SK-N-SH (cell line): ENCODE measurements around the gene SLC46A1. TPM values are rescaled to one million over a fixed set of nuclear protein-coding genes. Genes with fewer than 3 reads are reported as not detected.

Experiments
- CTCF ChIA-PET: fragments of 300-600, 350-600 bp; formaldehyde crosslinking; extraction: SDS; loops from one replicate; lab custom pipeline; 2021; lab: Yijun Ruan, JAX
- POLR2A ChIA-PET: fragments of 350-600 bp; sonication (Branson Sonifier 250); formaldehyde crosslinking; extraction: SDS; loops from one replicate; lab custom pipeline; 2020; ENCODE audit warnings: antibody characterized with exemption, inconsistent platforms; lab: Yijun Ruan, JAX
- DNase-seq: peaks from one replicate; pipeline ENCODE4 v3.0.0; 2012
- H2AFZ ChIP-seq: fragments of 200-600 bp; sonication (generic); 2 replicates; pipeline ENCODE4 v1.8.1; 2016; ENCODE audit warnings: antibody characterized with exemption, mild to moderate bottlenecking, low read depth
- H3F3A ChIP-seq: fragments of 200-600 bp; sonication (generic); replicated peaks from 2 replicates; pipeline ENCODE3; 2016; ENCODE audit warnings: antibody characterized with exemption, mild to moderate bottlenecking; ENCODE audit not compliant: insufficient read depth
- H3K27ac ChIP-seq, 2 experiments: fragments of 200-500 bp in 1 of 2; fragments of 200-600 bp in 1 of 2; sonication (Bioruptor generic) in 1 of 2; sonication (generic), shearing (Covaris generic) in 1 of 2; 2 replicates each; pipeline versions ENCODE4 v1.5.1 to v1.6.1; 2014 to 2016; ENCODE audit warnings: low read depth in 2 of 2, inconsistent platforms in 1 of 2, low read length in 1 of 2, mild to moderate bottlenecking in 1 of 2, mixed read lengths in 1 of 2
- H3K27me3 ChIP-seq: fragments of 200-600 bp; sonication (generic), shearing (Covaris generic); 2 replicates; pipeline ENCODE4 v1.6.1; 2016; ENCODE audit warnings: mixed run types; ENCODE audit not compliant: insufficient read depth
- H3K36me3 ChIP-seq, 2 experiments: fragments of 200-500 bp in 1 of 2; fragments of 200-600 bp in 1 of 2; sonication (Bioruptor generic) in 1 of 2; sonication (generic) in 1 of 2; replicated peaks in 1 of 2; 2 replicates each; pipeline versions ENCODE3 to v1.5.1; 2014 to 2016; ENCODE audit warnings: low read length in 1 of 2, mild to moderate bottlenecking in 1 of 2; ENCODE audit not compliant: insufficient read depth in 2 of 2, control insufficient read depth in 1 of 2
- H3K4me1 ChIP-seq, 2 experiments: fragments of 200-500 bp in 1 of 2; fragments of 200-600 bp in 1 of 2; sonication (Bioruptor generic) in 1 of 2; sonication (generic), shearing (Covaris generic) in 1 of 2; 2 replicates each; pipeline versions ENCODE4 v1.5.1 to v1.6.1; 2014 to 2016; ENCODE audit warnings: low read depth in 1 of 2, low read length in 1 of 2, mixed run types in 1 of 2; ENCODE audit not compliant: insufficient read depth in 2 of 2, control insufficient read depth in 1 of 2
- H3K4me2 ChIP-seq: fragments of 200-600 bp; sonication (generic), shearing (Covaris generic); 2 replicates; pipeline ENCODE4 v1.6.1; 2017; ENCODE audit warnings: mixed run types
- H3K4me3 ChIP-seq, 2 experiments: fragments of 200-500 bp in 1 of 2; fragments of 200-600 bp in 1 of 2; sonication (Bioruptor generic) in 1 of 2; sonication (generic), shearing (Covaris generic) in 1 of 2; 2 replicates each; pipeline versions ENCODE4 v1.5.1 to v1.8.1; 2014 to 2016; ENCODE audit warnings: low read depth in 2 of 2, inconsistent platforms in 1 of 2, low read length in 1 of 2, mild to moderate bottlenecking in 1 of 2, mixed read lengths in 1 of 2, moderate library complexity in 1 of 2
- H3K79me2 ChIP-seq: fragments of 200-600 bp; sonication (generic); 2 replicates; pipeline ENCODE4 v1.8.1; 2017; ENCODE audit warnings: mild to moderate bottlenecking; ENCODE audit not compliant: insufficient read depth
- H3K9ac ChIP-seq: fragments of 200-600 bp; sonication (generic); 2 replicates; pipeline ENCODE4 v1.6.1; 2017; ENCODE audit warnings: mixed run types
- H3K9me2 ChIP-seq: fragments of 200-600 bp; sonication (generic); 2 replicates; pipeline ENCODE4 v1.6.1; 2017; ENCODE audit warnings: mixed run types
- H3K9me3 ChIP-seq: fragments of 200-600 bp; sonication (generic); 2 replicates; pipeline ENCODE4 v1.6.1; 2017; ENCODE audit warnings: mixed run types, mild to moderate bottlenecking, moderate library complexity
- H4K20me1 ChIP-seq: fragments of 200-600 bp; sonication (generic); 2 replicates; pipeline ENCODE4 v1.6.1; 2017; ENCODE audit warnings: mild to moderate bottlenecking, mixed run types; ENCODE audit not compliant: insufficient read depth
- CHD2 ChIP-seq: fragments of 150-350 bp; IDR thresholded peaks from 2 replicates; pipeline ENCODE4 v1.6.1; 2018; ENCODE audit warnings: low read length; ENCODE audit not compliant: partially characterized antibody
- ELF1 ChIP-seq: IDR thresholded peaks from 2 replicates; pipeline ENCODE4 v1.4.0; 2012
- EP300 ChIP-seq, 2 experiments: IDR thresholded peaks; 2 replicates each; pipeline versions ENCODE4 v1.4.0 to v1.6.1; 2012; ENCODE audit warnings: borderline replicate concordance in 1 of 2, low read depth in 1 of 2, low read length in 1 of 2
- EZH2phosphoT487 ChIP-seq: fragments of 200-600 bp; sonication (generic); IDR thresholded peaks from 2 replicates; pipeline ENCODE4 v1.6.1; 2017; ENCODE audit warnings: low read depth, mixed run types, mild to moderate bottlenecking, antibody characterized with exemption, moderate library complexity, borderline replicate concordance
- FOSL2 ChIP-seq: IDR thresholded peaks from 2 replicates; pipeline ENCODE4 v1.4.0; 2012; ENCODE audit warnings: low read depth, mild to moderate bottlenecking, moderate library complexity, borderline replicate concordance
- FOXJ3 ChIP-seq: sonication (generic); formaldehyde crosslinking; IDR thresholded peaks from 2 replicates; pipeline ENCODE4 v1.5.1; 2020; ENCODE audit warnings: mild to moderate bottlenecking, missing genetic modification reagents
- JUND ChIP-seq: IDR thresholded peaks from 2 replicates; pipeline ENCODE4 v1.4.0; 2012
- MEF2A ChIP-seq: IDR thresholded peaks from 2 replicates; pipeline ENCODE4 v1.4.0; 2012; ENCODE audit warnings: low read depth, borderline replicate concordance
- MXI1 ChIP-seq: IDR thresholded peaks from 2 replicates; pipeline ENCODE4 v1.6.1; 2012; ENCODE audit warnings: mild to moderate bottlenecking, low read depth, low read length, improper control_type of control experiment
- NFIC ChIP-seq: IDR thresholded peaks from 2 replicates; pipeline ENCODE4 v1.4.0; 2012; ENCODE audit warnings: borderline replicate concordance
- RCOR1 ChIP-seq: fragments of 150-350 bp; IDR thresholded peaks from 2 replicates; pipeline ENCODE4 v1.6.1; 2017; ENCODE audit warnings: antibody characterized with exemption, low read length
- TAF1 ChIP-seq: IDR thresholded peaks from 2 replicates; pipeline ENCODE4 v1.6.1; 2012; ENCODE audit warnings: low read depth, mild to moderate bottlenecking, low read length, moderate library complexity, borderline replicate concordance
- TCF12 ChIP-seq: IDR thresholded peaks from 2 replicates; pipeline ENCODE4 v1.4.0; 2012
- YY1 ChIP-seq: IDR thresholded peaks from 2 replicates; pipeline ENCODE4 v1.4.0; 2012; ENCODE audit warnings: low read depth, mild to moderate bottlenecking
- WGBS: methylation state at CpG from one replicate; pipeline ENCODE4 v1.1.6; 2017; ENCODE audit warnings: low lambda C conversion rate; 5-methylcytosine and 5-hydroxymethylcytosine counted together
- polyA plus RNA-seq, 3 experiments: library from polyadenylated mRNA; depleted of rRNA; stranded (reverse); fragments of >200 nt; gene quantifications; 2 replicates each; pipeline ENCODE4 v1.2.3, GENCODE V29; 2012
- TF ChIP-seq, protein P1 (sequence below): IDR thresholded peaks from 2 replicates; pipeline ENCODE4 v1.4.0; 2012; ENCODE audit warnings: low read depth
- TF ChIP-seq, protein P2 (sequence below): fragments of 150-350 bp; IDR thresholded peaks from 2 replicates; pipeline ENCODE4 v1.6.1; 2017; ENCODE audit warnings: antibody characterized with exemption, low read length, low read depth, borderline replicate concordance
- TF ChIP-seq, protein P3 (sequence below): IDR thresholded peaks from 2 replicates; pipeline ENCODE4 v1.4.0; 2012; ENCODE audit warnings: low read depth, borderline replicate concordance
- TF ChIP-seq, protein P4 (sequence below): IDR thresholded peaks from 2 replicates; pipeline ENCODE4 v1.6.1; 2012; ENCODE audit warnings: mild to moderate bottlenecking, low read depth, low read length, moderate library complexity
- TF ChIP-seq, protein P5 (sequence below): fragments of 200-600 bp; sonication (generic); IDR thresholded peaks from 2 replicates; pipeline ENCODE4 v1.6.1; 2017; ENCODE audit warnings: antibody characterized with exemption, mild to moderate bottlenecking, moderate library complexity
- TF ChIP-seq, protein P6 (sequence below): IDR thresholded peaks from 2 replicates; pipeline ENCODE4; 2012

The SLC46A1 gene
- polyA plus RNA-seq, 1 of the 3 experiments (the other 2 are of a cell fraction), result 4.3 TPM

DNA sequence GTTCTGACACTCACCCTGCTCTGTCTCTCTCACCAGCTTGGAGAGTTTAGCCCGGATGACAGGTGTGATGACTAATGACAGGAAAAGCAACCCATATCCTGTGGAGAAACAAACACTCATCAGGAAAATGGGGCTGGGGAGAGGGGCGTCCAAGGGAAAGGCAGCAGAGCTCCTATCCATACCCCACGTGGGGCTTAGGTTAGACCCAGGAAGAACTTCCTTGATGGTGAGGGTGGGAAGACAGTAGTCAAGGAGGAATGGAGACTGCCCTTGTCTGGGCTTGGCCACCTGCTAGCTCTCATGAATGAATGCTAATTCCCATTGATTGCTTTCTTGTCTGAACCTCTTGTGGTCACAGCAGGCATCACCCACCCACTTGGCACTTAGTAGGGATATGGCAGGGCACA lies 3.8 kb downstream of the SLC46A1 start:
- no peaks in the 10 kb centered on the region for H3F3A ChIP-seq
- H2AFZ ChIP-seq, result no peak overlapping the region
- peaks cover 4 to 16% of the 10 kb centered on the region in 2 experiments; a peak in 2 of 4 replicates for H3K4me1 ChIP-seq
- no peak overlapping the region for H3K27ac ChIP-seq
- no peak for TF ChIP-seq ELF1
- no peak for TF ChIP-seq NFIC
- TF ChIP-seq YY1, result no peak
- no peak for TF ChIP-seq MXI1
- TF ChIP-seq, protein P1, sequence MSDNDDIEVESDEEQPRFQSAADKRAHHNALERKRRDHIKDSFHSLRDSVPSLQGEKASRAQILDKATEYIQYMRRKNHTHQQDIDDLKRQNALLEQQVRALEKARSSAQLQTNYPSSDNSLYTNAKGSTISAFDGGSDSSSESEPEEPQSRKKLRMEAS, result no peak
- TF ChIP-seq RCOR1, result no peak
- TF ChIP-seq, protein P2, sequence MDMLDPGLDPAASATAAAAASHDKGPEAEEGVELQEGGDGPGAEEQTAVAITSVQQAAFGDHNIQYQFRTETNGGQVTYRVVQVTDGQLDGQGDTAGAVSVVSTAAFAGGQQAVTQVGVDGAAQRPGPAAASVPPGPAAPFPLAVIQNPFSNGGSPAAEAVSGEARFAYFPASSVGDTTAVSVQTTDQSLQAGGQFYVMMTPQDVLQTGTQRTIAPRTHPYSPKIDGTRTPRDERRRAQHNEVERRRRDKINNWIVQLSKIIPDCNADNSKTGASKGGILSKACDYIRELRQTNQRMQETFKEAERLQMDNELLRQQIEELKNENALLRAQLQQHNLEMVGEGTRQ, result no peak
- TF ChIP-seq, protein P3, sequence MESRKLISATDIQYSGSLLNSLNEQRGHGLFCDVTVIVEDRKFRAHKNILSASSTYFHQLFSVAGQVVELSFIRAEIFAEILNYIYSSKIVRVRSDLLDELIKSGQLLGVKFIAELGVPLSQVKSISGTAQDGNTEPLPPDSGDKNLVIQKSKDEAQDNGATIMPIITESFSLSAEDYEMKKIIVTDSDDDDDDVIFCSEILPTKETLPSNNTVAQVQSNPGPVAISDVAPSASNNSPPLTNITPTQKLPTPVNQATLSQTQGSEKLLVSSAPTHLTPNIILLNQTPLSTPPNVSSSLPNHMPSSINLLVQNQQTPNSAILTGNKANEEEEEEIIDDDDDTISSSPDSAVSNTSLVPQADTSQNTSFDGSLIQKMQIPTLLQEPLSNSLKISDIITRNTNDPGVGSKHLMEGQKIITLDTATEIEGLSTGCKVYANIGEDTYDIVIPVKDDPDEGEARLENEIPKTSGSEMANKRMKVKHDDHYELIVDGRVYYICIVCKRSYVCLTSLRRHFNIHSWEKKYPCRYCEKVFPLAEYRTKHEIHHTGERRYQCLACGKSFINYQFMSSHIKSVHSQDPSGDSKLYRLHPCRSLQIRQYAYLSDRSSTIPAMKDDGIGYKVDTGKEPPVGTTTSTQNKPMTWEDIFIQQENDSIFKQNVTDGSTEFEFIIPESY, result no peak
- TF ChIP-seq, protein P4, sequence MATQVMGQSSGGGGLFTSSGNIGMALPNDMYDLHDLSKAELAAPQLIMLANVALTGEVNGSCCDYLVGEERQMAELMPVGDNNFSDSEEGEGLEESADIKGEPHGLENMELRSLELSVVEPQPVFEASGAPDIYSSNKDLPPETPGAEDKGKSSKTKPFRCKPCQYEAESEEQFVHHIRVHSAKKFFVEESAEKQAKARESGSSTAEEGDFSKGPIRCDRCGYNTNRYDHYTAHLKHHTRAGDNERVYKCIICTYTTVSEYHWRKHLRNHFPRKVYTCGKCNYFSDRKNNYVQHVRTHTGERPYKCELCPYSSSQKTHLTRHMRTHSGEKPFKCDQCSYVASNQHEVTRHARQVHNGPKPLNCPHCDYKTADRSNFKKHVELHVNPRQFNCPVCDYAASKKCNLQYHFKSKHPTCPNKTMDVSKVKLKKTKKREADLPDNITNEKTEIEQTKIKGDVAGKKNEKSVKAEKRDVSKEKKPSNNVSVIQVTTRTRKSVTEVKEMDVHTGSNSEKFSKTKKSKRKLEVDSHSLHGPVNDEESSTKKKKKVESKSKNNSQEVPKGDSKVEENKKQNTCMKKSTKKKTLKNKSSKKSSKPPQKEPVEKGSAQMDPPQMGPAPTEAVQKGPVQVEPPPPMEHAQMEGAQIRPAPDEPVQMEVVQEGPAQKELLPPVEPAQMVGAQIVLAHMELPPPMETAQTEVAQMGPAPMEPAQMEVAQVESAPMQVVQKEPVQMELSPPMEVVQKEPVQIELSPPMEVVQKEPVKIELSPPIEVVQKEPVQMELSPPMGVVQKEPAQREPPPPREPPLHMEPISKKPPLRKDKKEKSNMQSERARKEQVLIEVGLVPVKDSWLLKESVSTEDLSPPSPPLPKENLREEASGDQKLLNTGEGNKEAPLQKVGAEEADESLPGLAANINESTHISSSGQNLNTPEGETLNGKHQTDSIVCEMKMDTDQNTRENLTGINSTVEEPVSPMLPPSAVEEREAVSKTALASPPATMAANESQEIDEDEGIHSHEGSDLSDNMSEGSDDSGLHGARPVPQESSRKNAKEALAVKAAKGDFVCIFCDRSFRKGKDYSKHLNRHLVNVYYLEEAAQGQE, result no peak
- no peak for TF ChIP-seq MEF2A
- no peak for TF ChIP-seq CHD2
- no peak for TF ChIP-seq TAF1
- TF ChIP-seq JUND, result no peak
- no peak for TF ChIP-seq TCF12
- no peak for TF ChIP-seq EZH2phosphoT487
- TF ChIP-seq, protein P5, sequence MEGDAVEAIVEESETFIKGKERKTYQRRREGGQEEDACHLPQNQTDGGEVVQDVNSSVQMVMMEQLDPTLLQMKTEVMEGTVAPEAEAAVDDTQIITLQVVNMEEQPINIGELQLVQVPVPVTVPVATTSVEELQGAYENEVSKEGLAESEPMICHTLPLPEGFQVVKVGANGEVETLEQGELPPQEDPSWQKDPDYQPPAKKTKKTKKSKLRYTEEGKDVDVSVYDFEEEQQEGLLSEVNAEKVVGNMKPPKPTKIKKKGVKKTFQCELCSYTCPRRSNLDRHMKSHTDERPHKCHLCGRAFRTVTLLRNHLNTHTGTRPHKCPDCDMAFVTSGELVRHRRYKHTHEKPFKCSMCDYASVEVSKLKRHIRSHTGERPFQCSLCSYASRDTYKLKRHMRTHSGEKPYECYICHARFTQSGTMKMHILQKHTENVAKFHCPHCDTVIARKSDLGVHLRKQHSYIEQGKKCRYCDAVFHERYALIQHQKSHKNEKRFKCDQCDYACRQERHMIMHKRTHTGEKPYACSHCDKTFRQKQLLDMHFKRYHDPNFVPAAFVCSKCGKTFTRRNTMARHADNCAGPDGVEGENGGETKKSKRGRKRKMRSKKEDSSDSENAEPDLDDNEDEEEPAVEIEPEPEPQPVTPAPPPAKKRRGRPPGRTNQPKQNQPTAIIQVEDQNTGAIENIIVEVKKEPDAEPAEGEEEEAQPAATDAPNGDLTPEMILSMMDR, result no peak
- TF ChIP-seq EP300 (IDR thresholded peaks at IDR 0.05; ENCODE audit: borderline replicate concordance in 1 of 2, low read depth in 1 of 2, low read length in 1 of 2), result no peak
- TF ChIP-seq, protein P6, sequence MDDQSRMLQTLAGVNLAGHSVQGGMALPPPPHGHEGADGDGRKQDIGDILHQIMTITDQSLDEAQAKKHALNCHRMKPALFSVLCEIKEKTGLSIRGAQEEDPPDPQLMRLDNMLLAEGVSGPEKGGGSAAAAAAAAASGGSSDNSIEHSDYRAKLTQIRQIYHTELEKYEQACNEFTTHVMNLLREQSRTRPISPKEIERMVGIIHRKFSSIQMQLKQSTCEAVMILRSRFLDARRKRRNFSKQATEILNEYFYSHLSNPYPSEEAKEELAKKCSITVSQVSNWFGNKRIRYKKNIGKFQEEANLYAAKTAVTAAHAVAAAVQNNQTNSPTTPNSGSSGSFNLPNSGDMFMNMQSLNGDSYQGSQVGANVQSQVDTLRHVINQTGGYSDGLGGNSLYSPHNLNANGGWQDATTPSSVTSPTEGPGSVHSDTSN, result no peak
- no peak for TF ChIP-seq FOXJ3 (CRISPR knock-in tag)
- TF ChIP-seq FOSL2, result no peak
- WGBS, result 44% methylated on average over 3 of the region's 3 CpGs
- peaks cover 0 to 45% of the 10 kb centered on the region in 2 experiments for H3K36me3 ChIP-seq
- H3K4me2 ChIP-seq, result no peak overlapping the region
- no peaks in the 10 kb centered on the region for H3K9me3 ChIP-seq
- ChIA-PET POLR2A (no interaction called here), CTCF (interaction anchor here (0.7 kb wide), 1 partner anchor 22 kb away, joined by 3 read pairs; no protein-coding TSS in a partner anchor)
- no peak for DNase-seq
- no peak overlapping the region for H3K9ac ChIP-seq
- H3K9me2 ChIP-seq, result no peaks in the 10 kb centered on the region
- H3K27me3 ChIP-seq, result no peaks in the 10 kb centered on the region
- no peaks in the 10 kb centered on the region for H4K20me1 ChIP-seq
- no peak overlapping the region for H3K4me3 ChIP-seq
- no peaks in the 10 kb centered on the region for H3K79me2 ChIP-seq
